Mucosa of stomach (tissue), 1 donor: ENCODE measurements around the gene RALA.
"Not testable (repeated sequence)": the region's sequence is repeated elsewhere in the genome, so short reads cannot be mapped to it uniquely, and the experiment has no call there.

Source experiments
- H3K27me3 ChIP-seq: one replicate; pipeline ENCODE4 v1.7.0; 2013; ENCODE audit warnings: mild to moderate bottlenecking, low read length; ENCODE audit not compliant: control insufficient read depth, insufficient read depth
- H3K36me3 ChIP-seq: one replicate; pipeline ENCODE4 v1.7.0; 2013; ENCODE audit warnings: low read length; ENCODE audit not compliant: control insufficient read depth, insufficient read depth
- H3K4me1 ChIP-seq: one replicate; pipeline ENCODE4 v1.7.0; 2013; ENCODE audit warnings: mild to moderate bottlenecking, low read length; ENCODE audit not compliant: control insufficient read depth, insufficient read depth
- H3K4me3 ChIP-seq: one replicate; pipeline ENCODE4 v1.7.0; 2013; ENCODE audit warnings: low read length
- H3K9ac ChIP-seq: one replicate; pipeline ENCODE4 v1.7.0; 2013; ENCODE audit warnings: mild to moderate bottlenecking, low read length, moderate library complexity
- H3K9me3 ChIP-seq: one replicate; pipeline ENCODE4 v1.7.0; 2013; ENCODE audit warnings: mild to moderate bottlenecking, low read length, moderate library complexity; ENCODE audit not compliant: control insufficient read depth
- donor health status: Pancreatic carcinoma.

Gene RALA

DNA sequence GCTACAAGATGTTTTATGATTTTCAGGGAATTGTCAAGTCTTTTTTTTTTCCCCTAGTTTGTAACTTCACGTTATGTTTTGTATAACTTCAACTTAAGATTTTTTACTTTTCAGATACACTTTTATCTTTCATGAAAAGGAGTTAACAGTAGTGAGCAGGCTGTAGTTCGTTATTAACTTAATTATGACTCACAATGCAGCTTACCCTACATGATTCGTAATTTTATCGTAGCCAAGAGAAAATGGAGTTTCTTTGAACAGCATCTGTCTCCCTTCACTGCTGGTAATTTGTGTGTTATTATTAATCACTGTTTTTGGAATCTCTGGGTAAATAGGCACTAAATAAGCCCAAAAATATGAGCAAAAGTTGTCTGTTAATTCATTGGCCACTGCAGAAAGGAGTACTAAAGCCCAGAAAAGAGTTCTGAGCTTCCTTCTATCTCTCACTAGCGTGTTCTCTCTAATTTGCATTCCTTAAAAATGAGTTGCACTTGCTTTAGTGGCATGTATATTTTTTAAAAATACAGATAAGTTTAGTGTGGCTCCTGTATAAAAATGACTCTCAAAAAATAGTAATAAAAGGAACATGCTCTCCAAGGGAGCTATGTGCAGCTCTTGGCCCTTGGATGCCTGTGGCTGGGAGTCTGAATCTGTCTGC lies 36.1 kb downstream of the RALA start:
- no peaks in the 10 kb centered on the region for H3K9me3 ChIP-seq
- H3K4me3 ChIP-seq, result no peak overlapping the region
- H3K4me1 ChIP-seq, result no peaks in the 10 kb centered on the region
- H3K27me3 ChIP-seq, result no peaks in the 10 kb centered on the region
- H3K36me3 ChIP-seq, result peaks cover 3% of the 10 kb centered on the region
- no peak overlapping the region for H3K9ac ChIP-seq

DNA sequence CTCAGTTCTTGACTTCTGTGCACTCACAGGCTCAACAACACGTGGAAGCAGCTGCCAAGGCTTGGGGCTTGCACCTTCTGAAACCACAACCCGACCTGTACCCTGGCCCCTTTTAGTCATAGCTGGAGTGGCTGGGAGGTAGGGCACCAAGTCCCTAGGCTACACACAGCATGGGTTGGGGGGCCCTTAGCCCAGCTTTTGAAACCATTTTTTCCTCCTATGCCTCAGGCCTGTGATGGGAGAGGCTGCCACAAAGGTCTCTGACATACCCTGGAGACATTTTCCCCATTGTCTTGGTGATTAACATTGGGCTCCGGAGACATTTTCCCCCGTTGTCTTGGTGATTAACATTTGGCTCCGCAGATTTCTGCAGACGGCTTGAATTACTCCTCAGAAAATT lies 38.6 kb downstream of the RALA start:
- Histone ChIP-seq H3K4me1 (no peaks in the 10 kb centered on the region), H3K36me3 (peaks cover 3% of the 10 kb centered on the region), H3K4me3 (no peak overlapping the region), H3K9ac (no peak overlapping the region), H3K9me3 (no peaks in the 10 kb centered on the region), H3K27me3 (no peaks in the 10 kb centered on the region)

DNA sequence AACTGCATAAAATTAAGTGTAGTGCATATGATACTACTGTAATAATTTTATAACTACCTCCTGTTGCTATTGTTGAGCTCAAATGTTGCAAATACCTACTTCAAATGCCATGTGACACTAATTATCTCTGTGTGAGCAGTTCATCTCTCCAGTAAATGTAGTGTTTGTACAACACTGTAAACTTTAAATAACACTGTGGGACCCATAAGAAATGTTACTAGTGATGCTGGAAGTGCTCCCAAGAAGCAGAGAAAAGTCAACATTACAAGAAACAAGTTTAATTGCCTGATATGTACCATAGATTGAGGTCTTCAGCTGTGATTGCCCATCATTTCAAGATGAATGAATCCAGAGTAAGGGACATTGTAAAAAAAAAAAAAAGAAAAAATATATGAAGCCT lies 39.9 kb downstream of the RALA start:
- Histone ChIP-seq H3K4me1 (peaks cover 6% of the 10 kb centered on the region), H3K4me3 (no peak overlapping the region), H3K36me3 (peaks cover 3% of the 10 kb centered on the region), H3K9ac (no peak overlapping the region), H3K9me3 (no peaks in the 10 kb centered on the region), H3K27me3 (no peaks in the 10 kb centered on the region)

DNA sequence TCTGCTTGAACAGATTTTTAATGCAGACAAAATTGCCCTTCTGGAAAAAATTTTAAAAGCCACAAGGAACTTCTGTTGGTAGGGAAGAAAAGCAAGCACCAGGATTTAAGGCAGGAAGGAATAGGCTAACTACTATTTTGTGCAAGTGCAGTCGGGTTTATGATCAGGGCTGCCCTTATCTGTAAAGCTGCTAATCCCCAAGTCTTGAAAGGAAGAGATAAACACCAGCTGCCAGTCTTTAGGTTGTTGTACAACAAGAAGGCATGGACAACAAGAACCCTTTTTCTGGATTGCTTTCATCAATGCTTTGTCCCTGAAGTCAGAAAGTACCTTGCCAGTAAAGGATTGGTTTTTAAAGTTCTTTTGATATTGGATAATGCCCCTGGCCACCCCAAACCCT lies 40.7 kb downstream of the RALA start:
- Histone ChIP-seq H3K4me1 (peaks cover 6% of the 10 kb centered on the region), H3K9ac (no peak overlapping the region), H3K36me3 (peaks cover 3% of the 10 kb centered on the region), H3K4me3 (no peak overlapping the region), H3K9me3 (no peaks in the 10 kb centered on the region), H3K27me3 (no peaks in the 10 kb centered on the region)

- H3K36me3 ChIP-seq, result peaks cover 3% of the 10 kb centered on the region
- no peak overlapping the region for H3K4me3 ChIP-seq
- H3K27me3 ChIP-seq, result no peaks in the 10 kb centered on the region
- no peaks in the 10 kb centered on the region for H3K9me3 ChIP-seq
- peaks cover 6% of the 10 kb centered on the region for H3K4me1 ChIP-seq
- H3K9ac ChIP-seq, result no peak overlapping the region
Observed at GRCh38 chr7:39664585-39664984, 41.2 kb downstream of the RALA start.

DNA sequence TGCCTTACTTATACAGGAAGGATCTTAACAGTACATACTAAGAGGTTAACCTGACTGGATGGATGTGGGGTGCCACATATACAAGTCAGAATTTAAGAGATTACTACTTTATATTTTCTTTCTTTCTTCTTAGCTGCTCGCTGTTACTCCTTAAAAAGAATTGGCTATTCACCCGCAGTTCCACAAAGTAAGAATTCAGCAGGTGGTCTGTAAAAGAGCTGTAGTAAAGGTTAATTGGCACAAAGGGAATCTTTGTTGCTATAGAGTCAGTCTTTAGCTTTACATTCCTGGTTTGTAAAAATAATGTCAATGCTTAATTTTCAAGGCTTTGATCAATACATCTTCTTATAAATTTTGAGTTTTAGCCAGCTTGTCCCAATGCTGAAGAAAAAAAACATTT lies 43.2 kb downstream of the RALA start:
- Histone ChIP-seq H3K4me1 (peaks cover 6% of the 10 kb centered on the region), H3K4me3 (no peak overlapping the region), H3K9me3 (no peaks in the 10 kb centered on the region), H3K36me3 (peaks cover under 1% of the 10 kb centered on the region), H3K27me3 (no peaks in the 10 kb centered on the region), H3K9ac (no peak overlapping the region)

DNA sequence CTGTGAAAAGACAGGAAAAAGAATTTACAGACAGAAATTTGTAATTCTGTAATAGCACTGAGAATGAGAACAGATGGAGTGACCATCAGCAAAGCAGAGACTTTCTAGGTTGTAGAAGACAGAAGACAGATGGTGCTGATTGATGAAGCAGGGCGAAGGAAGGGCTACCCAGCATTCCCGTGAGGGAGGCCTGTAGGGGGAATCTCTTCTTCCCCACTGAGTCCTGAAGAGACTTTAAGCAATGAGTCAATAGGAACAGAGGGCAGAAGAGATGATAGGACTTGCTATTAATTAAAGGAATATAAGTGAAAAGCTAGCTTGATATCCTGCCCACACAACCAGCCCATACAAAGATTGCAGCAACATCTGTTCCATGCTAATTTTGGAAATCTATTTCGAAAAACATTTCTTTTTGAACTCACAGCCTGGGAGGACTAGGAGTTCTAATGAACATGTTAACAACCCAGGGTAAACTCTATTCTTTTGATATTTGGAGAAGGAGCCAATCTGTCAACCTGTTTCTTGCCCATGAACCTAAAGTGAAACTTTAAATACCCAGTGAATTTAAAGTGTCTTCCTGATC lies 44.1 kb downstream of the RALA start:
- Histone ChIP-seq H3K4me3 (no peak overlapping the region), H3K36me3 (no peaks in the 10 kb centered on the region), H3K4me1 (peaks cover 6% of the 10 kb centered on the region), H3K27me3 (no peaks in the 10 kb centered on the region), H3K9ac (no peak overlapping the region), H3K9me3 (no peaks in the 10 kb centered on the region)

DNA sequence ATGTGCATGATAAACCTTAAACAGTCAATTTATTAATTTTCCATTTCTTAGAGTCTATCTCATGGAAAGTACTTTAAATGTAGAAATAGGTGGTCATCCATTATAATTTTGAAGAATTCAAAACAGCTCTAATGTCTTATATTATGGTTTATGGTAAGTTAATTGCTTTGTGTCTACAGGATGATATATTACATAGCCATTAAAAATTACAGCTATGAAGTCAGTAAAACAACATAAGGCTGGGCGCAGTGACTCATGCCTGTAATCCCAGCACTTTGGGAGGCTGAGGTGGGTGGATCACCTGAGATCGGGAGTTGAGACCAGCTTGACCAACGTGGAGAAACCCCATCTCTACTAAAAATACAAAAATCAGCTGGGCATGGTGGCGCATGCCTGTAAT lies 44.9 kb downstream of the RALA start:
- not testable (repeated sequence) for H3K9me3 ChIP-seq, H3K36me3 ChIP-seq, H3K9ac ChIP-seq, H3K4me3 ChIP-seq, H3K27me3 ChIP-seq, H3K4me1 ChIP-seq

- no peaks in the 10 kb centered on the region for H3K9me3 ChIP-seq
- no peak overlapping the region for H3K9ac ChIP-seq
- H3K36me3 ChIP-seq, result no peaks in the 10 kb centered on the region
- H3K27me3 ChIP-seq, result no peaks in the 10 kb centered on the region
- H3K4me1 ChIP-seq, result peaks cover 6% of the 10 kb centered on the region
- H3K4me3 ChIP-seq, result no peak overlapping the region
Observed at GRCh38 chr7:39670052-39670451, 46.7 kb downstream of the RALA start.

DNA sequence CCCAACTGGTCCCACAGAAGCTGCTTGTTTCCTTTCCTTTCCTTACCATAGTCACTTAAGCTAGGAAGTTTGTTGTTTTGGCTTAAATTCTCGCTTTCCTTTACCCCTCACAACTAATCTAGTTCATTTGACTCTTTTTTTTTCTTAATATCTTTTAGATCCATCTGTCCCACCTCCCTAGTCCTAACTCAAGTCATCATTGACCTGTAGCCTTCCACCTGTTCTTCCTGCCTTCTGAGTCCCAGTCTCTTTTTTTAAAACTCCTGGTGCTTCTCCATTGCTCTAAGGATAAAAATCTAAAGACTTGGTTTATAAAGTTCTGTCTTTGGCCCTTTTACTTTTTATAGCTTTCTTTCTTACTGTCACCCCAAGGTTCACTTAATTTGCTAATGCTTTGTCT lies 47.6 kb downstream of the RALA start:
- H3K27me3 ChIP-seq, result no peaks in the 10 kb centered on the region
- no peak overlapping the region for H3K4me3 ChIP-seq
- no peaks in the 10 kb centered on the region for H3K36me3 ChIP-seq
- peaks cover 6% of the 10 kb centered on the region for H3K4me1 ChIP-seq
- no peaks in the 10 kb centered on the region for H3K9me3 ChIP-seq
- H3K9ac ChIP-seq, result no peak overlapping the region

DNA sequence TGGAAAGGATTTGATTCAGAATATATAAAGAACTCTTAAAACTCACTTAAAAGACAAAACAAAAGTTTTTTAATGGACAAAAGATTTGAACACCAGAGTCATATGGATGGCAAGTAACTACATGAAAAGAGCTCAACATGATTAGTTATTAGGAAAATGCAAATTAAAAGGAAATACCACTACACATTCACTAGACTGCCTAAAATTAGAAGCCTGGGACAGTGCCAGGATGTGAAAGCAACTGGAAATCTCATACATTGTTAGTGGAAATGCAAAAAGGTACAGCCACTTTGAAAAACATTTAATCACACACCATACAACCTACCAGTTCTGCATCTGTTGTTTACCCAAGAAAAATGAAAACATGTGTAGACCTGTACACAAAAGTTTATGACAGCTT lies 48.8 kb downstream of the RALA start:
- Histone ChIP-seq H3K9ac (no peak overlapping the region), H3K4me3 (no peak overlapping the region), H3K9me3 (no peaks in the 10 kb centered on the region), H3K36me3 (no peaks in the 10 kb centered on the region), H3K27me3 (no peaks in the 10 kb centered on the region), H3K4me1 (peaks cover 6% of the 10 kb centered on the region)

- Histone ChIP-seq H3K9ac (no peak overlapping the region), H3K4me3 (no peak overlapping the region), H3K36me3 (no peaks in the 10 kb centered on the region), H3K4me1 (no peaks in the 10 kb centered on the region), H3K27me3 (no peaks in the 10 kb centered on the region), H3K9me3 (no peaks in the 10 kb centered on the region)
Observed at GRCh38 chr7:39673868-39674267, 50.5 kb downstream of the RALA start.

GRCh38 chr7:39674406-39674805 lies 51.0 kb downstream of the RALA start:
- Histone ChIP-seq H3K4me3 (no peak overlapping the region), H3K9me3 (no peaks in the 10 kb centered on the region), H3K9ac (no peak overlapping the region), H3K27me3 (no peaks in the 10 kb centered on the region), H3K36me3 (no peaks in the 10 kb centered on the region), H3K4me1 (no peaks in the 10 kb centered on the region)
